ENCODE measurements around the gene PDE10A. TPM values are rescaled to one million over a fixed set of nuclear protein-coding genes. Genes with fewer than 3 reads are reported as not detected.

Gene PDE10A
- total and polyA plus RNA-seq, 2 of the 8 experiments (the other 6 are each of a cell fraction or from before 2014, with no cell fraction given), result 1.1 to 2.4 TPM

DNA sequence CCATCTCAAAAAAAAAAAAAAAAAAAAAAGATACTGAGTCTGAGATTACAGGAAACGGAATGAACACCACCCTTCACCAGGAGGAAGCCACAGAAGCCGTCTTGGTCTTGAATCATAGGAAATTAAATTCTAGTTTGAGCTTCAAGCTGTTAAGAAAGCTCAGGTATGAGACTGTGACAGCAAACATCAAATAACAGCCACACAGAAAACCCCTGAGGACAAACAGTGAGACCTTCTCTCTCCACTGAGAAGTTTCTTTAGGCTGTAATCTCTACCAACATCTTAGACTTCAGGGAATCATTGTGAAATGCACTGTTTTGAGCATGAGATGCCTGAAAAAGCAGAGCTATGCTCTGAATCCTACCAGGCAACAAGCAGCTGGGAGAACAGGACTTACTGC lies 30.8 kb downstream of the PDE10A start (continued):
- no peak for TF ChIP-seq JUND (IDR thresholded peaks at IDR 0.05; ENCODE audit: low read length)
- no peak for TF ChIP-seq CREB1 (IDR thresholded peaks at IDR 0.05)
- no peak for TF ChIP-seq SIRT6 (IDR thresholded peaks at IDR 0.05; ENCODE audit: low read length)
- no peak for TF ChIP-seq USF2 (IDR thresholded peaks at IDR 0.05; ENCODE audit: low read length)
- TF ChIP-seq ATF3 (IDR thresholded peaks at IDR 0.05; ENCODE audit: insufficient read depth, low read depth, low read length), result no peak
- no peak for TF ChIP-seq NANOG (IDR thresholded peaks at IDR 0.05; ENCODE audit: insufficient read depth, low read depth, low read length, poor library complexity, severe bottlenecking)
- no peak for TF ChIP-seq E2F6 (IDR thresholded peaks at IDR 0.05)
